ENCODE results near the gene POU6F2. TPM values are rescaled to one million over a fixed set of nuclear protein-coding genes. Genes with fewer than 3 reads are reported as not detected.
"Not testable (repeated sequence)": the region's sequence is repeated elsewhere in the genome, so short reads cannot be mapped to it uniquely, and the experiment has no call there.

The POU6F2 gene
- total and polyA plus RNA-seq, 2 donors (not counting 1 experiment from before 2014, with no cell fraction given) = 0.47 TPM; not detected in 1

- Histone ChIP-seq H4K20me1 (ENCODE audit: control insufficient read depth, insufficient read depth, low read length, poor library complexity, severe bottlenecking) (no peaks in the 10 kb centered on the region), H3K9ac (ENCODE audit: low read length) (no peak overlapping the region), H3K27me3 (replicated peaks in 1 of 4; ENCODE audit: control extremely low read depth in 1 of 4, control insufficient read depth in 3 of 4, insufficient read depth in 4 of 4, low read length in 3 of 4) (no peaks in the 10 kb centered on the region), H3K4me1 (ENCODE audit: control insufficient read depth in 2 of 2, insufficient read depth in 2 of 2, low read length in 2 of 2) (no peaks in the 10 kb centered on the region), H3K9me3 (ENCODE audit: control extremely low read depth in 1 of 3, control insufficient read depth in 2 of 3, insufficient read depth in 1 of 3, low read length in 2 of 3) (no peaks in the 10 kb centered on the region), H3K36me3 (replicated peaks in 1 of 2; ENCODE audit: control extremely low read depth in 1 of 2, control insufficient read depth in 1 of 2, extremely low read depth in 1 of 2, insufficient read depth in 2 of 2, low read length in 1 of 2) (no peaks in the 10 kb centered on the region), H2AFZ (ENCODE audit: insufficient read depth, low read depth, low read length, poor library complexity, severe bottlenecking) (no peak overlapping the region), H3K79me2 (ENCODE audit: control insufficient read depth, insufficient read depth, low read length) (no peaks in the 10 kb centered on the region), H3K4me2 (replicated peaks; ENCODE audit: low read depth, low read length, poor library complexity, severe bottlenecking) (no peak overlapping the region), H3K27ac (ENCODE audit: low read length in 2 of 2) (no peak overlapping the region), H3K4me3 (ENCODE audit: control extremely low read depth in 1 of 5, extremely low read depth in 1 of 5, insufficient read depth in 1 of 5, low read depth in 2 of 5, low read length in 4 of 5) (no peak overlapping the region)
- CTCF ChIA-PET = interaction anchor here (0.6 kb wide), 1 partner anchor 326 kb away, joined by 3 read pairs; no protein-coding TSS in a partner anchor
- no peak overlapping the region for H3K4me3 Mint-ChIP-seq
- 89% methylated on average over 5 of the region's 8 CpGs for WGBS (ENCODE audit: insufficient coverage)
- intact Hi-C loops (cut with micrococcal nuclease) = no loop called here
- DNase-seq (no peak), ATAC-seq (ENCODE audit: low read depth) (no peak)
- TF ChIP-seq CTCF (IDR thresholded peaks at IDR 0.05) (no peak), EZH2 (IDR thresholded peaks at IDR 0.05; ENCODE audit: borderline replicate concordance, insufficient read depth, low read depth, low read length, poor library complexity, severe bottlenecking) (no peak)
- POLR2A ChIA-PET = no interaction called here
- H3K4me1 Mint-ChIP-seq = peaks cover 2% of the 10 kb centered on the region
- H3K27me3 Mint-ChIP-seq = no peaks in the 10 kb centered on the region
- no peak overlapping the region for H3K27ac Mint-ChIP-seq
- peaks cover 5% of the 10 kb centered on the region for H3K9me3 Mint-ChIP-seq (ENCODE audit: insufficient read depth)
These were observed 344.3 kb downstream of the POU6F2 start for GRCh38 chr7:39321909-39322498.

GRCh38 chr7:39324139-39324760, 346.5 kb downstream of the POU6F2 start:
- Mint-ChIP-seq H3K4me1 (peaks cover 2% of the 10 kb centered on the region), H3K9me3 (ENCODE audit: insufficient read depth) (peaks cover 5% of the 10 kb centered on the region), H3K4me3 (no peak overlapping the region), H3K27ac (no peak overlapping the region), H3K27me3 (no peaks in the 10 kb centered on the region)
- no CpG with 5 or more reads among the region's 4 CpGs for WGBS (ENCODE audit: insufficient coverage)
- Histone ChIP-seq H3K4me1 (ENCODE audit: control insufficient read depth in 2 of 2, insufficient read depth in 2 of 2, low read length in 2 of 2) (no peaks in the 10 kb centered on the region), H3K4me3 (ENCODE audit: control extremely low read depth in 1 of 5, extremely low read depth in 1 of 5, insufficient read depth in 1 of 5, low read depth in 2 of 5, low read length in 4 of 5) (no peak overlapping the region), H3K36me3 (replicated peaks in 1 of 2; ENCODE audit: control extremely low read depth in 1 of 2, control insufficient read depth in 1 of 2, extremely low read depth in 1 of 2, insufficient read depth in 2 of 2, low read length in 1 of 2) (no peaks in the 10 kb centered on the region), H3K79me2 (ENCODE audit: control insufficient read depth, insufficient read depth, low read length) (no peaks in the 10 kb centered on the region), H4K20me1 (ENCODE audit: control insufficient read depth, insufficient read depth, low read length, poor library complexity, severe bottlenecking) (no peaks in the 10 kb centered on the region), H2AFZ (ENCODE audit: insufficient read depth, low read depth, low read length, poor library complexity, severe bottlenecking) (no peak overlapping the region), H3K9me3 (ENCODE audit: control extremely low read depth in 1 of 3, control insufficient read depth in 2 of 3, insufficient read depth in 1 of 3, low read length in 2 of 3) (no peaks in the 10 kb centered on the region), H3K27ac (ENCODE audit: low read length in 2 of 2) (no peak overlapping the region), H3K9ac (ENCODE audit: low read length) (no peak overlapping the region), H3K27me3 (replicated peaks in 1 of 4; ENCODE audit: control extremely low read depth in 1 of 4, control insufficient read depth in 3 of 4, insufficient read depth in 4 of 4, low read length in 3 of 4) (no peaks in the 10 kb centered on the region), H3K4me2 (replicated peaks; ENCODE audit: low read depth, low read length, poor library complexity, severe bottlenecking) (no peak overlapping the region)
- intact Hi-C loops (cut with micrococcal nuclease) = no loop called here
- DNase-seq (no peak), ATAC-seq (ENCODE audit: low read depth) (no peak)
- CTCF ChIA-PET = no interaction called here
- TF ChIP-seq EZH2 (IDR thresholded peaks at IDR 0.05; ENCODE audit: borderline replicate concordance, insufficient read depth, low read depth, low read length, poor library complexity, severe bottlenecking) (no peak), CTCF (IDR thresholded peaks at IDR 0.05) (no peak)
- POLR2A ChIA-PET = interaction anchor here (0.7 kb wide), 1 partner anchor 66 kb away, joined by 3 read pairs; no protein-coding TSS in a partner anchor

GRCh38 chr7:39331607-39332006, 353.9 kb downstream of the POU6F2 start:
- H3K9me3 ChIP-seq (ENCODE audit: control extremely low read depth in 1 of 3, control insufficient read depth in 2 of 3, insufficient read depth in 1 of 3, low read length in 2 of 3); H3K4me1 ChIP-seq (ENCODE audit: control insufficient read depth in 2 of 2, insufficient read depth in 2 of 2, low read length in 2 of 2); CTCF ChIA-PET; ATAC-seq (ENCODE audit: low read depth); H3K9me3 Mint-ChIP-seq (ENCODE audit: insufficient read depth); H3K79me2 ChIP-seq (ENCODE audit: control insufficient read depth, insufficient read depth, low read length); H3K9ac ChIP-seq (ENCODE audit: low read length); H3K27ac ChIP-seq (ENCODE audit: low read length in 2 of 2); H2AFZ ChIP-seq (ENCODE audit: insufficient read depth, low read depth, low read length, poor library complexity, severe bottlenecking); H3K36me3 ChIP-seq (replicated peaks in 1 of 2; ENCODE audit: control extremely low read depth in 1 of 2, control insufficient read depth in 1 of 2, extremely low read depth in 1 of 2, insufficient read depth in 2 of 2, low read length in 1 of 2); H4K20me1 ChIP-seq (ENCODE audit: control insufficient read depth, insufficient read depth, low read length, poor library complexity, severe bottlenecking); H3K4me3 ChIP-seq (ENCODE audit: control extremely low read depth in 1 of 5, extremely low read depth in 1 of 5, insufficient read depth in 1 of 5, low read depth in 2 of 5, low read length in 4 of 5); intact Hi-C loops (cut with micrococcal nuclease); H3K4me2 ChIP-seq (replicated peaks; ENCODE audit: low read depth, low read length, poor library complexity, severe bottlenecking); H3K27me3 ChIP-seq (replicated peaks in 1 of 4; ENCODE audit: control extremely low read depth in 1 of 4, control insufficient read depth in 3 of 4, insufficient read depth in 4 of 4, low read length in 3 of 4); H3K27me3 Mint-ChIP-seq; POLR2A ChIA-PET; H3K4me3 Mint-ChIP-seq; H3K4me1 Mint-ChIP-seq; H3K27ac Mint-ChIP-seq; DNase-seq: not testable (repeated sequence)
- 91% methylated on average over 8 of the region's 13 CpGs for WGBS (ENCODE audit: insufficient coverage)
